MM.1S (cell line): Measurements from ENCODE around the gene DDX23.
"Not testable (repeated sequence)": the region's sequence is repeated elsewhere in the genome, so short reads cannot be mapped to it uniquely, and the experiment has no call there.

ENCODE experiments used
- DNase-seq: peaks from one replicate; pipeline ENCODE4 v3.0.0-alpha.2; 2015
- H2AFZ ChIP-seq: fragments of 300-600 bp; sonication (generic); 2 replicates; pipeline ENCODE4 v1.6.0; 2016; ENCODE audit warnings: antibody characterized with exemption, low read length
- H3F3A ChIP-seq: fragments of 300-600 bp; sonication (generic); 2 replicates; pipeline ENCODE4 v1.6.1; 2016; ENCODE audit warnings: mild to moderate bottlenecking, antibody characterized with exemption, low read length, moderate library complexity, mixed read lengths; ENCODE audit not compliant: insufficient read depth
- H3K27ac ChIP-seq: fragments of 300-600 bp; sonication (generic); 2 replicates; pipeline ENCODE4 v1.5.1; 2016; ENCODE audit warnings: mild to moderate bottlenecking, low read length
- H3K27me3 ChIP-seq: fragments of 300-600 bp; sonication (generic); replicated peaks from 2 replicates; pipeline ENCODE4 v1.6.0; 2016; ENCODE audit warnings: low read length; ENCODE audit not compliant: insufficient read depth
- H3K36me3 ChIP-seq: fragments of 300-600 bp; sonication (generic); replicated peaks from 2 replicates; pipeline ENCODE4 v1.6.1; 2016; ENCODE audit warnings: mild to moderate bottlenecking, low read length, mixed read lengths; ENCODE audit not compliant: insufficient read depth
- H3K4me1 ChIP-seq: fragments of 300-600 bp; sonication (generic); 2 replicates; pipeline ENCODE4 v1.6.1; 2016; ENCODE audit warnings: low read length, mixed read lengths
- H3K4me2 ChIP-seq: fragments of 300-600 bp; sonication (generic); 2 replicates; pipeline ENCODE4 v1.6.0; 2016; ENCODE audit warnings: low read depth, low read length
- H3K4me3 ChIP-seq: fragments of 300-600 bp; sonication (generic); 2 replicates; pipeline ENCODE4 v1.5.1; 2016; ENCODE audit warnings: low read length, mixed read lengths
- H3K79me2 ChIP-seq: fragments of 300-600 bp; sonication (generic); 2 replicates; pipeline ENCODE4 v1.6.1; 2016; ENCODE audit warnings: mixed run types, low read length, mixed read lengths
- H3K9ac ChIP-seq: fragments of 300-600 bp; sonication (generic); 2 replicates; pipeline ENCODE4 v1.6.1; 2016; ENCODE audit warnings: low read length, mixed read lengths
- H3K9me2 ChIP-seq: fragments of 300-600 bp; sonication (generic); replicated peaks from 2 replicates; pipeline ENCODE4 v1.6.1; 2016; ENCODE audit warnings: mild to moderate bottlenecking, low read length, mixed read lengths; ENCODE audit not compliant: insufficient read depth
- H3K9me3 ChIP-seq: fragments of 300-600 bp; sonication (generic); replicated peaks from 2 replicates; pipeline ENCODE4 v1.6.1; 2016; ENCODE audit warnings: mild to moderate bottlenecking, low read length, mixed read lengths; ENCODE audit not compliant: insufficient read depth
- H4K20me1 ChIP-seq: fragments of 300-600 bp; sonication (generic); 2 replicates; pipeline ENCODE4 v1.6.1; 2016; ENCODE audit warnings: mild to moderate bottlenecking, low read length, moderate library complexity, mixed read lengths; ENCODE audit not compliant: insufficient read depth
- CTCF ChIP-seq: fragments of 300-600 bp; sonication (generic); IDR thresholded peaks from 2 replicates; pipeline ENCODE4 v1.5.1; 2016; ENCODE audit warnings: antibody characterized with exemption, low read length, mixed read lengths
- EZH2 ChIP-seq: fragments of 300-600 bp; sonication (generic); optimal IDR thresholded peaks from 2 replicates; pipeline ENCODE3; 2017; ENCODE audit warnings: low read depth, mild to moderate bottlenecking, antibody characterized with exemption, low read length, mixed read lengths
- EZH2phosphoT487 ChIP-seq: fragments of 300-600 bp; sonication (generic); IDR thresholded peaks from 2 replicates; pipeline ENCODE4 v1.6.1; 2018; ENCODE audit warnings: antibody characterized with exemption, low read length

Gene DDX23

GRCh38 chr12:48863291-48863690, 11.3 kb upstream of the DDX23 start:
- Histone ChIP-seq H3K36me3 (no peaks in the 10 kb centered on the region), H4K20me1 (no peaks in the 10 kb centered on the region), H3F3A (no peaks in the 10 kb centered on the region), H3K27me3 (no peaks in the 10 kb centered on the region), H3K4me2 (no peak overlapping the region), H3K4me1 (peaks cover 7% of the 10 kb centered on the region), H3K27ac (no peak overlapping the region), H3K79me2 (peaks cover 6% of the 10 kb centered on the region; the same call in 1 of the 2 replicates), H3K9me3 (no peaks in the 10 kb centered on the region), H2AFZ (no peak overlapping the region), H3K9ac (no peak overlapping the region), H3K9me2 (no peaks in the 10 kb centered on the region), H3K4me3 (no peak overlapping the region)
- TF ChIP-seq CTCF (no peak), EZH2 (no peak), EZH2phosphoT487 (no peak)
- DNase-seq, result no peak

GRCh38 chr12:48862760-48863159, 10.8 kb upstream of the DDX23 start:
- Histone ChIP-seq H3K4me3 (no peak overlapping the region), H3K9me2 (no peaks in the 10 kb centered on the region), H3F3A (no peaks in the 10 kb centered on the region), H3K79me2 (peaks cover 6% of the 10 kb centered on the region; the same call in 1 of the 2 replicates), H2AFZ (no peak overlapping the region), H3K4me1 (peaks cover 7% of the 10 kb centered on the region), H3K27me3 (no peaks in the 10 kb centered on the region), H4K20me1 (no peaks in the 10 kb centered on the region), H3K36me3 (no peaks in the 10 kb centered on the region), H3K4me2 (no peak overlapping the region), H3K9ac (no peak overlapping the region), H3K27ac (no peak overlapping the region), H3K9me3 (no peaks in the 10 kb centered on the region)
- TF ChIP-seq EZH2 (no peak), CTCF (no peak), EZH2phosphoT487 (no peak)
- DNase-seq, result no peak

- peaks cover 6% of the 10 kb centered on the region; the same call in 1 of the 2 replicates for H3K79me2 ChIP-seq
- H3K9ac ChIP-seq, result no peak overlapping the region
- H4K20me1 ChIP-seq, result no peaks in the 10 kb centered on the region
- H3F3A ChIP-seq, result no peaks in the 10 kb centered on the region
- no peaks in the 10 kb centered on the region for H3K9me2 ChIP-seq
- no peak overlapping the region for H2AFZ ChIP-seq
- no peak overlapping the region for H3K27ac ChIP-seq
- no peak for DNase-seq
- TF ChIP-seq CTCF (no peak), EZH2phosphoT487 (no peak), EZH2 (no peak)
- H3K4me1 ChIP-seq, result peaks cover 6% of the 10 kb centered on the region
- H3K27me3 ChIP-seq, result no peaks in the 10 kb centered on the region
- H3K9me3 ChIP-seq, result no peaks in the 10 kb centered on the region
- H3K4me3 ChIP-seq, result no peak overlapping the region
- no peak overlapping the region for H3K4me2 ChIP-seq
- H3K36me3 ChIP-seq, result no peaks in the 10 kb centered on the region
Measured at GRCh38 chr12:48861111-48861510, 9.1 kb upstream of the DDX23 start.

DNA sequence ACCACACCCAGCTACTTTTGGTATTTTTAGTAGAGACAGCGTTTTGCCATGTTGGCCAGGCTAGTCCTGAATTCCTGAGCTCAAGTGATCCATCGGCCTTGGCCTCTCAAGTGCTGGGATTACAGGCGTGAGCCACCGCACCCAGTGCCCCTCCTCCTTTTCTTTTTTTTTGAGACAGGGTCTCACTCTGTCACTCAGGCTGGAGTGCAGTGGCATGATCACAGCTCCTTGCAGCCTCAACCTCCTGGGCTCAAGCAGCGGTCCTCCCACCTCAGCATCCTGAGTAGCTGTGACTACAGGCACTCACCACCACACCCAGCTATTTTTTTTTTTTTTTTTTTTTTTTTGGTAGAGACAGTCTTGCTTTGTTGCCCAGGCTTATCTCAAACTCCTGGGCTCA, 8.3 kb upstream of the DDX23 start:
- H3F3A ChIP-seq, H4K20me1 ChIP-seq, DNase-seq, H3K27ac ChIP-seq, H3K9me3 ChIP-seq, H2AFZ ChIP-seq, H3K9me2 ChIP-seq, H3K36me3 ChIP-seq, H3K4me3 ChIP-seq, H3K4me1 ChIP-seq, H3K9ac ChIP-seq, H3K79me2 ChIP-seq, H3K27me3 ChIP-seq, H3K4me2 ChIP-seq: not testable (repeated sequence)
